WTC11 (cell line): ENCODE measurements around the gene ITGA1. TPM values are rescaled to one million over a fixed set of nuclear protein-coding genes. Genes with fewer than 3 reads are reported as not detected.

ENCODE experiments used
- ATAC-seq: fragments of 200-7000 bp; cut with Tn5 transposase; 2 replicates; pipeline ENCODE4 v1.10.0; 2021; ENCODE audit warnings: mild to moderate bottlenecking, moderate library complexity
- CTCF ChIA-PET: fragments of 300-600 bp; sonication (Branson Sonifier 250); formaldehyde crosslinking; loops from one replicate; lab custom pipeline; 2021; ENCODE audit warnings: antibody characterized with exemption; lab: Charles Lee
- POLR2A ChIA-PET: fragments of 350-600 bp; sonication (Branson Sonifier 250); formaldehyde crosslinking; loops from one replicate; lab custom pipeline; 2021; ENCODE audit warnings: antibody characterized with exemption; lab: Charles Lee
- DNase-seq: peaks from one replicate; pipeline ENCODE4 v3.0.0; 2021; ENCODE audit warnings: low spot score
- H3K27ac Mint-ChIP-seq: 2 replicates; pipeline ENCODE4 v1.8.0; 2021; ENCODE audit warnings: mixed read lengths
- H3K27me3 Mint-ChIP-seq: 2 replicates; pipeline ENCODE4 v1.8.0; 2021; ENCODE audit warnings: low read depth, mild to moderate bottlenecking, moderate library complexity, mixed read lengths
- H3K36me3 Mint-ChIP-seq: 2 replicates; pipeline ENCODE4 v1.8.0; 2021; ENCODE audit warnings: mixed read lengths
- H3K4me1 Mint-ChIP-seq: 2 replicates; pipeline ENCODE4 v1.8.0; 2022; ENCODE audit warnings: mixed read lengths
- H3K4me3 Mint-ChIP-seq: 2 replicates; pipeline ENCODE4 v1.8.0; 2021; ENCODE audit warnings: mild to moderate bottlenecking, moderate library complexity, mixed read lengths
- H3K9me3 Mint-ChIP-seq: 2 replicates; pipeline ENCODE4 v1.8.0; 2021; ENCODE audit warnings: mixed read lengths
- ATF1 ChIP-seq: sonication (generic); formaldehyde crosslinking; IDR thresholded peaks from 2 replicates; pipeline ENCODE4 v1.8.1; 2023; ENCODE audit warnings: mild to moderate bottlenecking, moderate library complexity, missing genetic modification reagents
- ELF4 ChIP-seq: sonication (generic); formaldehyde crosslinking; IDR thresholded peaks from 2 replicates; pipeline ENCODE4 v1.8.1; 2022; ENCODE audit warnings: low read depth, mild to moderate bottlenecking, moderate library complexity, missing genetic modification reagents
- EMX1 ChIP-seq: fragments of 250-450 bp; sonication (Bioruptor Pico); IDR thresholded peaks from 2 replicates; pipeline ENCODE4 v1.8.0; 2021; ENCODE audit warnings: mild to moderate bottlenecking
- FOXP1 ChIP-seq: sonication (generic); formaldehyde crosslinking; IDR thresholded peaks from 2 replicates; pipeline ENCODE4 v1.8.0; 2022; ENCODE audit warnings: missing genetic modification reagents, mild to moderate bottlenecking, moderate library complexity, borderline replicate concordance
- GABPB1 ChIP-seq: sonication (generic); formaldehyde crosslinking; IDR thresholded peaks from 2 replicates; pipeline ENCODE4 v1.8.1; 2023; ENCODE audit warnings: mild to moderate bottlenecking, missing genetic modification reagents
- GRHL2 ChIP-seq: fragments of 250-450 bp; sonication (Bioruptor Pico); IDR thresholded peaks from 2 replicates; pipeline ENCODE4 v1.8.0; 2022; ENCODE audit warnings: mild to moderate bottlenecking, moderate library complexity; ENCODE audit not compliant: insufficient replicate concordance, severe bottlenecking
- IRF2 ChIP-seq: sonication (generic); formaldehyde crosslinking; IDR thresholded peaks from 2 replicates; pipeline ENCODE4 v1.8.0; 2022; ENCODE audit warnings: low read depth, missing genetic modification reagents, borderline replicate concordance
- MXD4 ChIP-seq: fragments of 250-450 bp; sonication (Bioruptor Pico); IDR thresholded peaks from 2 replicates; pipeline ENCODE4 v1.8.0; 2021; ENCODE audit warnings: mild to moderate bottlenecking, moderate library complexity, borderline replicate concordance
- NR2C2 ChIP-seq: sonication (generic); formaldehyde crosslinking; IDR thresholded peaks from 2 replicates; pipeline ENCODE4 v1.8.0; 2022; ENCODE audit warnings: mild to moderate bottlenecking, missing genetic modification reagents
- SMAD3 ChIP-seq: sonication (generic); formaldehyde crosslinking; IDR thresholded peaks from 2 replicates; pipeline ENCODE4 v1.8.0; 2022; ENCODE audit warnings: missing genetic modification reagents, mild to moderate bottlenecking, borderline replicate concordance
- SMAD4 ChIP-seq: sonication (generic); formaldehyde crosslinking; IDR thresholded peaks from 2 replicates; pipeline ENCODE4 v1.8.0; 2022; ENCODE audit warnings: mild to moderate bottlenecking, missing genetic modification reagents
- SP1 ChIP-seq: sonication (generic); formaldehyde crosslinking; conservative IDR thresholded peaks from 2 replicates; pipeline ENCODE4 v1.8.1; 2022; ENCODE audit warnings: missing genetic modification reagents
- TEAD1 ChIP-seq: sonication (generic); formaldehyde crosslinking; IDR thresholded peaks from 2 replicates; pipeline ENCODE4 v1.8.0; 2022; ENCODE audit warnings: mild to moderate bottlenecking, missing genetic modification reagents
- ZNF416 ChIP-seq: fragments of 250-450 bp; sonication (Bioruptor Pico); IDR thresholded peaks from 2 replicates; pipeline ENCODE4 v1.9.0; 2021; ENCODE audit warnings: mild to moderate bottlenecking, inconsistent platforms
- ZNF423 ChIP-seq: fragments of 250-450 bp; sonication (Bioruptor Pico); IDR thresholded peaks from 2 replicates; pipeline ENCODE4 v2.1.2; 2022; ENCODE audit warnings: mild to moderate bottlenecking, moderate library complexity
- ZNF671 ChIP-seq: fragments of 250-450 bp; sonication (Bioruptor Pico); IDR thresholded peaks from 2 replicates; pipeline ENCODE4 v1.8.0; 2021; ENCODE audit warnings: mild to moderate bottlenecking
- total RNA-seq: library from RNA; stranded (reverse); gene quantifications from 3 replicates; pipeline ENCODE4 v1.2.3, GENCODE V29; 2021
- TF ChIP-seq, protein P1 (sequence below): sonication (generic); formaldehyde crosslinking; IDR thresholded peaks from 2 replicates; pipeline ENCODE4 v1.8.1; 2023; ENCODE audit warnings: mild to moderate bottlenecking, missing genetic modification reagents
- TF ChIP-seq, protein P2 (sequence below): sonication (generic); formaldehyde crosslinking; IDR thresholded peaks from 2 replicates; pipeline ENCODE4 v1.8.1; 2023; ENCODE audit warnings: mild to moderate bottlenecking, missing genetic modification reagents, moderate library complexity
- TF ChIP-seq, protein P3 (sequence below): sonication (generic); formaldehyde crosslinking; IDR thresholded peaks from 2 replicates; pipeline ENCODE4 v1.8.1; 2023; ENCODE audit warnings: mild to moderate bottlenecking, moderate library complexity, missing genetic modification reagents
- TF ChIP-seq, protein P4 (sequence below): fragments of 250-450 bp; sonication (Bioruptor Pico); IDR thresholded peaks from 2 replicates; pipeline ENCODE4 v1.8.0; 2021; ENCODE audit warnings: mild to moderate bottlenecking
- TF ChIP-seq, protein P5 (sequence below): fragments of 250-450 bp; sonication (Bioruptor Pico); IDR thresholded peaks from 2 replicates; pipeline ENCODE4 v1.9.0; 2021; ENCODE audit warnings: mild to moderate bottlenecking

Gene ITGA1
- total RNA-seq, 1 experiment from 2014 or later, result 6.5 TPM

DNA sequence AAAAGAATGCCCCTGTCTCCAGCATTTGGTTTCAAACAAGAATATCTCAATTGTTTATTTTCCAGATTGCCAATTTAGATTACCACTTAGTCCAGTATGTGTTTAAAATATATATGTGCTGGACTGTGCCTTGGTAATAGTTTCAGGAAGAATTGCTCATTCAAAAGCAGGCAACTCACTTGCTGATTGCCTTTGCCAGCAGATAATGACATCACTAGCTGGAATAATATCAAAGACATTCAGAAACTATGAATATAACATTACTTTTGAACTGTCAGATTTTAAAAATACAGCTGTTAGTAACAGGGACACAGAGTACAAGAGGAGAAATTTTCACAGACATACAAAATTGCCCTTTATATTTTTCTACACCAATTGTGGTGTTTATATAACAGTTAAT, 105.4 kb downstream of the ITGA1 start:
- ATAC-seq, result no peak

DNA sequence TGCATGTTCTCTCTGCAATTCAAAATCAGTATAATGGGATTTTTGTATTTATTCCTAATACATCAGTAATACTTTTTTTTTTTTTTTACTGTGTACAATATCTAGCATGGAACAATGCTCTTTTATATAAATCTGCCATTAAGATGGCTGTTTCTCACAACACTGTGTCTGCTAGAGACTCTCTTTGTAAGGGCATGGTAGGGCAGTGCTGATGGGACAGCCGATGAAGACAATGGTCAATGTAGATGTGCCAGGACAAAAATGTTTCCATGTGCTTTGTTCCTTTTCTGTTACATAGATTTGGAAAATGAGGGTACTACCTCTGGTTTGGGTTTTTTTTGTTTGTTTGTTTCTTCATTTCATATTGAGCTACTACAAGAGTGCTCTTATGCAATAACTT, 106.1 kb downstream of the ITGA1 start:
- H3K4me1 Mint-ChIP-seq, result peaks cover 6% of the 10 kb centered on the region
- ATAC-seq (no peak), DNase-seq (no peak)
- TF ChIP-seq, protein P1, sequence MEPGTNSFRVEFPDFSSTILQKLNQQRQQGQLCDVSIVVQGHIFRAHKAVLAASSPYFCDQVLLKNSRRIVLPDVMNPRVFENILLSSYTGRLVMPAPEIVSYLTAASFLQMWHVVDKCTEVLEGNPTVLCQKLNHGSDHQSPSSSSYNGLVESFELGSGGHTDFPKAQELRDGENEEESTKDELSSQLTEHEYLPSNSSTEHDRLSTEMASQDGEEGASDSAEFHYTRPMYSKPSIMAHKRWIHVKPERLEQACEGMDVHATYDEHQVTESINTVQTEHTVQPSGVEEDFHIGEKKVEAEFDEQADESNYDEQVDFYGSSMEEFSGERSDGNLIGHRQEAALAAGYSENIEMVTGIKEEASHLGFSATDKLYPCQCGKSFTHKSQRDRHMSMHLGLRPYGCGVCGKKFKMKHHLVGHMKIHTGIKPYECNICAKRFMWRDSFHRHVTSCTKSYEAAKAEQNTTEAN (CRISPR knock-in tag), result no peak
- TF ChIP-seq SMAD3 (CRISPR knock-in tag) (no peak), MXD4 (CRISPR knock-in tag) (no peak)
- TF ChIP-seq, protein P2, sequence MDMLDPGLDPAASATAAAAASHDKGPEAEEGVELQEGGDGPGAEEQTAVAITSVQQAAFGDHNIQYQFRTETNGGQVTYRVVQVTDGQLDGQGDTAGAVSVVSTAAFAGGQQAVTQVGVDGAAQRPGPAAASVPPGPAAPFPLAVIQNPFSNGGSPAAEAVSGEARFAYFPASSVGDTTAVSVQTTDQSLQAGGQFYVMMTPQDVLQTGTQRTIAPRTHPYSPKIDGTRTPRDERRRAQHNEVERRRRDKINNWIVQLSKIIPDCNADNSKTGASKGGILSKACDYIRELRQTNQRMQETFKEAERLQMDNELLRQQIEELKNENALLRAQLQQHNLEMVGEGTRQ (CRISPR knock-in tag), result no peak
- TF ChIP-seq, protein P3, sequence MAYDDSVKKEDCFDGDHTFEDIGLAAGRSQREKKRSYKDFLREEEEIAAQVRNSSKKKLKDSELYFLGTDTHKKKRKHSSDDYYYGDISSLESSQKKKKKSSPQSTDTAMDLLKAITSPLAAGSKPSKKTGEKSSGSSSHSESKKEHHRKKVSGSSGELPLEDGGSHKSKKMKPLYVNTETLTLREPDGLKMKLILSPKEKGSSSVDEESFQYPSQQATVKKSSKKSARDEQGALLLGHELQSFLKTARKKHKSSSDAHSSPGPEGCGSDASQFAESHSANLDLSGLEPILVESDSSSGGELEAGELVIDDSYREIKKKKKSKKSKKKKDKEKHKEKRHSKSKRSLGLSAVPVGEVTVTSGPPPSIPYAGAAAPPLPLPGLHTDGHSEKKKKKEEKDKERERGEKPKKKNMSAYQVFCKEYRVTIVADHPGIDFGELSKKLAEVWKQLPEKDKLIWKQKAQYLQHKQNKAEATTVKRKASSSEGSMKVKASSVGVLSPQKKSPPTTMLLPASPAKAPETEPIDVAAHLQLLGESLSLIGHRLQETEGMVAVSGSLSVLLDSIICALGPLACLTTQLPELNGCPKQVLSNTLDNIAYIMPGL (CRISPR knock-in tag), result no peak
- H3K27ac Mint-ChIP-seq, result no peak overlapping the region
- no peaks in the 10 kb centered on the region for H3K36me3 Mint-ChIP-seq
- no peak overlapping the region for H3K4me3 Mint-ChIP-seq
- no peaks in the 10 kb centered on the region for H3K27me3 Mint-ChIP-seq
- H3K9me3 Mint-ChIP-seq, result no peaks in the 10 kb centered on the region
- POLR2A ChIA-PET, result no interaction called here
- CTCF ChIA-PET, result interaction anchor here (1.3 kb wide), 1 partner anchor 22 kb away, joined by 3 read pairs; no protein-coding TSS in a partner anchor

More for the DNA sequence above, 105.4 kb downstream of the ITGA1 start:
- Mint-ChIP-seq H3K4me3 (no peak overlapping the region), H3K36me3 (no peaks in the 10 kb centered on the region), H3K9me3 (no peaks in the 10 kb centered on the region), H3K27ac (no peak overlapping the region), H3K27me3 (no peaks in the 10 kb centered on the region), H3K4me1 (peaks cover 6% of the 10 kb centered on the region)
- TF ChIP-seq IRF2 (no peak), ZNF416 (no peak), SP1 (CRISPR knock-in tag) (no peak), ZNF671 (CRISPR knock-in tag) (no peak), GABPB1 (no peak), ATF1 (CRISPR knock-in tag) (no peak), ELF4 (CRISPR knock-in tag) (no peak), ZNF423 (CRISPR knock-in tag) (no peak), TEAD1 (CRISPR knock-in tag) (no peak), FOXP1 (no peak), EMX1 (CRISPR knock-in tag) (no peak), NR2C2 (CRISPR knock-in tag) (no peak), SMAD4 (CRISPR knock-in tag) (no peak), GRHL2 (CRISPR knock-in tag) (no peak)
- TF ChIP-seq, protein P4, sequence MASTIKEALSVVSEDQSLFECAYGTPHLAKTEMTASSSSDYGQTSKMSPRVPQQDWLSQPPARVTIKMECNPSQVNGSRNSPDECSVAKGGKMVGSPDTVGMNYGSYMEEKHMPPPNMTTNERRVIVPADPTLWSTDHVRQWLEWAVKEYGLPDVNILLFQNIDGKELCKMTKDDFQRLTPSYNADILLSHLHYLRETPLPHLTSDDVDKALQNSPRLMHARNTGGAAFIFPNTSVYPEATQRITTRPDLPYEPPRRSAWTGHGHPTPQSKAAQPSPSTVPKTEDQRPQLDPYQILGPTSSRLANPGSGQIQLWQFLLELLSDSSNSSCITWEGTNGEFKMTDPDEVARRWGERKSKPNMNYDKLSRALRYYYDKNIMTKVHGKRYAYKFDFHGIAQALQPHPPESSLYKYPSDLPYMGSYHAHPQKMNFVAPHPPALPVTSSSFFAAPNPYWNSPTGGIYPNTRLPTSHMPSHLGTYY (CRISPR knock-in tag), result no peak
- TF ChIP-seq, protein P5, sequence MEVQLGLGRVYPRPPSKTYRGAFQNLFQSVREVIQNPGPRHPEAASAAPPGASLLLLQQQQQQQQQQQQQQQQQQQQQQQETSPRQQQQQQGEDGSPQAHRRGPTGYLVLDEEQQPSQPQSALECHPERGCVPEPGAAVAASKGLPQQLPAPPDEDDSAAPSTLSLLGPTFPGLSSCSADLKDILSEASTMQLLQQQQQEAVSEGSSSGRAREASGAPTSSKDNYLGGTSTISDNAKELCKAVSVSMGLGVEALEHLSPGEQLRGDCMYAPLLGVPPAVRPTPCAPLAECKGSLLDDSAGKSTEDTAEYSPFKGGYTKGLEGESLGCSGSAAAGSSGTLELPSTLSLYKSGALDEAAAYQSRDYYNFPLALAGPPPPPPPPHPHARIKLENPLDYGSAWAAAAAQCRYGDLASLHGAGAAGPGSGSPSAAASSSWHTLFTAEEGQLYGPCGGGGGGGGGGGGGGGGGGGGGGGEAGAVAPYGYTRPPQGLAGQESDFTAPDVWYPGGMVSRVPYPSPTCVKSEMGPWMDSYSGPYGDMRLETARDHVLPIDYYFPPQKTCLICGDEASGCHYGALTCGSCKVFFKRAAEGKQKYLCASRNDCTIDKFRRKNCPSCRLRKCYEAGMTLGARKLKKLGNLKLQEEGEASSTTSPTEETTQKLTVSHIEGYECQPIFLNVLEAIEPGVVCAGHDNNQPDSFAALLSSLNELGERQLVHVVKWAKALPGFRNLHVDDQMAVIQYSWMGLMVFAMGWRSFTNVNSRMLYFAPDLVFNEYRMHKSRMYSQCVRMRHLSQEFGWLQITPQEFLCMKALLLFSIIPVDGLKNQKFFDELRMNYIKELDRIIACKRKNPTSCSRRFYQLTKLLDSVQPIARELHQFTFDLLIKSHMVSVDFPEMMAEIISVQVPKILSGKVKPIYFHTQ, result no peak
- ChIA-PET POLR2A (no interaction called here), CTCF (no interaction called here)
- DNase-seq, result no peak
